Prostate gland (tissue), 2 donors: Measurements from ENCODE around the gene CACNA1I.

ENCODE experiments used
- CTCF ChIP-seq, 4 experiments: fragments of 200-600 bp in 2 of 4; fragments of 450-650 bp in 2 of 4; sonication (generic) in 2 of 4; IDR thresholded peaks; 1 replicate in 3 of 4; 2 replicates in 1 of 4; pipeline ENCODE4 v1.5.1; 2016 to 2019; ENCODE audit warnings: antibody characterized with exemption in 4 of 4, mild to moderate bottlenecking in 2 of 4, moderate library complexity in 2 of 4
- POLR2A ChIP-seq: fragments of 450-650 bp; IDR thresholded peaks from one replicate; pipeline ENCODE4 v1.6.1; 2016; ENCODE audit warnings: antibody characterized with exemption, mild to moderate bottlenecking
- POLR2AphosphoS5 ChIP-seq: sonication (generic); formaldehyde crosslinking; IDR thresholded peaks from one replicate; pipeline ENCODE4 v1.6.1; 2017; ENCODE audit warnings: antibody characterized with exemption

GRCh38 chr22:39733191-39733590 lies 162.6 kb downstream of the CACNA1I start:
- no peak for TF ChIP-seq CTCF (IDR thresholded peaks at IDR 0.05)
- no peak for TF ChIP-seq POLR2AphosphoS5
- no peak for TF ChIP-seq POLR2A
